GM12878 (cell line): ENCODE data around the gene MUC12. TPM values are rescaled to one million over a fixed set of nuclear protein-coding genes. Genes with fewer than 3 reads are reported as not detected.

ENCODE experiments used
- ATAC-seq: fragments of 200-7000 bp; cut with Tn5 transposase; 3 replicates; pipeline ENCODE4 v1.9.1; 2020; ENCODE audit warnings: mild to moderate bottlenecking, moderate library complexity
- BruUV-seq: library from RNA; stranded (reverse); fragments of 400-500 nt; replicated peaks from 2 replicates; lab custom pipeline; 2021; lab: Mats Ljungman, UMichigan
- CTCF ChIA-PET: fragments of 300-600 bp; sonication (Branson Sonifier 250); formaldehyde crosslinking; extraction: SDS; loops from one replicate; lab custom pipeline; 2021; ENCODE audit warnings: inconsistent platforms; lab: Yijun Ruan, JAX
- POLR2A ChIA-PET: fragments of 350-600 bp; formaldehyde crosslinking; extraction: SDS; loops from one replicate; lab custom pipeline; 2021; ENCODE audit warnings: inconsistent platforms; lab: Charles Lee
- RAD21 ChIA-PET: fragments of 300-600 bp; sonication (Branson Sonifier 250); formaldehyde crosslinking; loops from one replicate; lab custom pipeline; 2023; ENCODE audit warnings: antibody characterized with exemption; ENCODE audit not compliant: unreplicated experiment; lab: Charles Lee
- SMC1A ChIA-PET: fragments of 300-600 bp; sonication (Branson Sonifier 250); formaldehyde crosslinking; loops from one replicate; lab custom pipeline; 2023; ENCODE audit not compliant: unreplicated experiment, uncharacterized antibody; lab: Charles Lee
- DNase-seq: peaks from one replicate; pipeline ENCODE4 v3.0.0-alpha.2; 2011; ENCODE audit warnings: low read depth, low spot score
- FAIRE-seq: peaks from 3 replicates; lab custom pipeline; 2011; peaks lifted over from hg19 to GRCh38; lab: Jason Lieb, UNC
- H2AFZ ChIP-seq: 2 replicates; pipeline ENCODE4 v1.6.0; 2011; ENCODE audit warnings: low read depth, low read length, control low read depth; ENCODE audit not compliant: control insufficient read depth
- H3K27ac ChIP-seq: 2 replicates; pipeline ENCODE4 v1.5.1; 2011; ENCODE audit warnings: control low read depth; ENCODE audit not compliant: control insufficient read depth, insufficient read depth
- H3K27me3 ChIP-seq, 2 experiments: replicated peaks in 1 of 2; 2 replicates each; pipeline versions ENCODE4 v1.6.0 to v1.6.1; 2011; ENCODE audit warnings: low read length in 1 of 2; ENCODE audit not compliant: control insufficient read depth in 2 of 2, insufficient read depth in 2 of 2
- H3K36me3 ChIP-seq, 2 experiments: 2 replicates each; pipeline ENCODE4 v1.5.1; 2011; ENCODE audit warnings: low read length in 1 of 2; ENCODE audit not compliant: control insufficient read depth in 2 of 2, insufficient read depth in 2 of 2
- H3K4me1 ChIP-seq: 2 replicates; pipeline ENCODE4 v1.6.1; 2011; ENCODE audit warnings: mild to moderate bottlenecking, low read length, moderate library complexity, mixed read lengths; ENCODE audit not compliant: control insufficient read depth, insufficient read depth
- H3K4me2 ChIP-seq: 2 replicates; pipeline ENCODE4 v1.6.0; 2011; ENCODE audit warnings: control low read depth; ENCODE audit not compliant: control insufficient read depth, insufficient read depth
- H3K4me3 ChIP-seq: fragments of 200-600 bp; sonication (generic); 2 replicates; pipeline ENCODE4 v1.5.1; 2016
- H3K79me2 ChIP-seq: 2 replicates; pipeline ENCODE4 v1.6.0; 2011; ENCODE audit warnings: low read length; ENCODE audit not compliant: control insufficient read depth, insufficient read depth
- H3K9ac ChIP-seq: 2 replicates; pipeline ENCODE4 v1.8.0; 2011; ENCODE audit warnings: low read length, control low read depth, mixed read lengths; ENCODE audit not compliant: control insufficient read depth, insufficient read depth
- H3K9me3 ChIP-seq: replicated peaks from 3 replicates; pipeline ENCODE4 v1.5.1; 2011; ENCODE audit warnings: mild to moderate bottlenecking, low read length; ENCODE audit not compliant: control insufficient read depth, insufficient read depth
- H4K20me1 ChIP-seq: 2 replicates; pipeline ENCODE4 v1.6.0; 2011; ENCODE audit not compliant: control insufficient read depth, insufficient read depth
- ATF7 ChIP-seq: fragments of 450-650 bp; IDR thresholded peaks from 2 replicates; pipeline ENCODE4 v1.6.1; 2016; ENCODE audit warnings: low read depth, mild to moderate bottlenecking
- CHD2 ChIP-seq: IDR thresholded peaks from 2 replicates; pipeline ENCODE4 v1.6.1; 2011; ENCODE audit warnings: low read depth, low read length, improper control_type of control experiment, borderline replicate concordance
- DPF2 ChIP-seq: fragments of 450-650 bp; IDR thresholded peaks from 2 replicates; pipeline ENCODE4 v1.6.1; 2017; ENCODE audit warnings: mild to moderate bottlenecking
- GABPA ChIP-seq: IDR thresholded peaks from 2 replicates; pipeline ENCODE4 v1.6.1; 2014; ENCODE audit warnings: antibody characterized with exemption, low read depth, mild to moderate bottlenecking, inconsistent platforms
- NBN ChIP-seq: fragments of 450-650 bp; IDR thresholded peaks from 2 replicates; pipeline ENCODE4 v1.6.1; 2016
- POU2F2 ChIP-seq: IDR thresholded peaks from 3 replicates; pipeline ENCODE4 v1.6.1; 2011; ENCODE audit warnings: low read depth, mild to moderate bottlenecking, low read length, borderline replicate concordance
- SMARCA5 ChIP-seq: fragments of 450-650 bp; IDR thresholded peaks from 2 replicates; pipeline ENCODE4 v1.6.1; 2017; ENCODE audit warnings: mild to moderate bottlenecking
- SREBF1 ChIP-seq: IDR thresholded peaks from 2 replicates; pipeline ENCODE4 v1.6.1; 2012; ENCODE audit warnings: mild to moderate bottlenecking, low read length
- STAT1 ChIP-seq: fragments of 450-650 bp; conservative IDR thresholded peaks from 2 replicates; pipeline ENCODE4 v1.6.1; 2014; ENCODE audit warnings: antibody characterized with exemption, mild to moderate bottlenecking
- ZNF384 ChIP-seq: IDR thresholded peaks from 2 replicates; pipeline ENCODE4 v1.6.1; 2012; ENCODE audit warnings: low read depth, mild to moderate bottlenecking, low read length, improper control_type of control experiment, borderline replicate concordance
- WGBS: methylation state at CpG from one replicate; pipeline ENCODE4 v1.1.6; 2016; ENCODE audit warnings: low lambda C conversion rate; ENCODE audit not compliant: insufficient replicate concordance, insufficient coverage; ENCODE audit errors: missing lambda C conversion rate; 5-methylcytosine and 5-hydroxymethylcytosine counted together
- in situ Hi-C: fragments of 300-500 bp; cut with MboI; formaldehyde crosslinking; loops from 9 replicates; pipeline ENCODE4 v1.14.3; 2018; ENCODE audit warnings: mixed read lengths
- intact Hi-C: fragments of 100-400 bp; cut with micrococcal nuclease; formaldehyde crosslinking; loops from one replicate; pipeline ENCODE4 v1.14.2; 2022; ENCODE audit not compliant: unreplicated experiment
- polyA plus RNA-seq, 11 experiments: library from polyadenylated mRNA; depleted of rRNA in 4 of 11; unstranded in 6 of 11; stranded (reverse) in 5 of 11; fragments of >200 nt; fragmentation: Nextera tagmentation in 4 of 11; fragmentation: Illumina TruSeq in 1 of 11; extraction: Ambion mirVana in 4 of 11; extraction: Trizol in 1 of 11; gene quantifications; 1 replicate in 1 of 11; 2 replicates in 10 of 11; pipeline versions ENCODE4 v1.2.1 to v1.2.3, GENCODE V29; 2011 to 2016; ENCODE audit warnings: inconsistent platforms in 2 of 11, missing spikeins in 2 of 11, low read depth in 1 of 11
- total RNA-seq, 4 experiments: library from RNA; depleted of rRNA in 3 of 4; stranded (reverse); fragments of >200 nt in 3 of 4; fragmentation: Illumina TruSeq in 1 of 4; extraction: Trizol in 1 of 4; gene quantifications; 2 replicates each; pipeline versions ENCODE4 v1.2.1 to v1.2.3, GENCODE V29; 2013 to 2021
- TF ChIP-seq, protein P1 (sequence below): IDR thresholded peaks from 2 replicates; pipeline ENCODE4 v1.6.1; 2011; ENCODE audit warnings: low read depth, low read length, improper control_type of control experiment, borderline replicate concordance
- TF ChIP-seq, protein P2 (sequence below): IDR thresholded peaks from 2 replicates; pipeline ENCODE4 v1.6.1; 2012; ENCODE audit warnings: mild to moderate bottlenecking, low read depth, low read length

The MUC12 gene
- total and polyA plus RNA-seq, 10 of the 15 experiments (the other 5 are each of a cell fraction or from before 2014, with no cell fraction given) = 1.7 to 4.5 (median 2.6) TPM

DNA sequence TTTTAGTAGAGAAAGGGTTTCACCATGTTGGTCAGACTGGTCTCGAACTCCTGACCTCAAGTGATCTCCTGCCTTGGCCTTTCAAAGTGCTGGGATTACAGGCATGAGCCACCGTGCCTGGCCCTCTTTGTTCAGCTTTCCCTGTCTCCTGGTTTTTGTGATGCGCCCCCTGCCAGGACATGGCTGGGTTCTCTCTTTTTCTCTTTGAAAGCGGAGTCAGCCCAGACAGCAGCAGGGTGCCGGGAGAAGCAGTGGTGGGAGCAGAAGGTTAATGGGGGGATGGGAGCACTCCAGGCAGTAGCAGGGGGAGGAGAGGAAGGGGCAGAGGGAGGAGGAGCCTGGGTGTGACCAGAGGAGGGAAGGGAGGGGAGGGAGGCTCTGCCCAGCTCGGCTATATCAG is 18.2 kb upstream of the MUC12 start:
- no peaks in the 10 kb centered on the region for H3K79me2 ChIP-seq
- FAIRE-seq = no peak
- DNase-seq = no peak
- in situ Hi-C loops = no loop called here
- ChIA-PET RAD21 (no interaction called here), CTCF (no interaction called here), POLR2A (no interaction called here), SMC1A (no interaction called here)
- H3K4me2 ChIP-seq = no peak overlapping the region
- intact Hi-C loops = no loop called here
- no peak overlapping the region for H3K27ac ChIP-seq
- 21% methylated on average over 6 of the region's 6 CpGs for WGBS
- BruUV-seq = no TSS peak
- TF ChIP-seq DPF2 (no peak), NBN (no peak), POU2F2 (no peak), ZNF384 (no peak), ATF7 (no peak), SREBF1 (no peak), CHD2 (no peak), SMARCA5 (no peak), STAT1 (no peak), GABPA (no peak)
- TF ChIP-seq, protein P1, sequence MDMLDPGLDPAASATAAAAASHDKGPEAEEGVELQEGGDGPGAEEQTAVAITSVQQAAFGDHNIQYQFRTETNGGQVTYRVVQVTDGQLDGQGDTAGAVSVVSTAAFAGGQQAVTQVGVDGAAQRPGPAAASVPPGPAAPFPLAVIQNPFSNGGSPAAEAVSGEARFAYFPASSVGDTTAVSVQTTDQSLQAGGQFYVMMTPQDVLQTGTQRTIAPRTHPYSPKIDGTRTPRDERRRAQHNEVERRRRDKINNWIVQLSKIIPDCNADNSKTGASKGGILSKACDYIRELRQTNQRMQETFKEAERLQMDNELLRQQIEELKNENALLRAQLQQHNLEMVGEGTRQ = no peak
- TF ChIP-seq, protein P2, sequence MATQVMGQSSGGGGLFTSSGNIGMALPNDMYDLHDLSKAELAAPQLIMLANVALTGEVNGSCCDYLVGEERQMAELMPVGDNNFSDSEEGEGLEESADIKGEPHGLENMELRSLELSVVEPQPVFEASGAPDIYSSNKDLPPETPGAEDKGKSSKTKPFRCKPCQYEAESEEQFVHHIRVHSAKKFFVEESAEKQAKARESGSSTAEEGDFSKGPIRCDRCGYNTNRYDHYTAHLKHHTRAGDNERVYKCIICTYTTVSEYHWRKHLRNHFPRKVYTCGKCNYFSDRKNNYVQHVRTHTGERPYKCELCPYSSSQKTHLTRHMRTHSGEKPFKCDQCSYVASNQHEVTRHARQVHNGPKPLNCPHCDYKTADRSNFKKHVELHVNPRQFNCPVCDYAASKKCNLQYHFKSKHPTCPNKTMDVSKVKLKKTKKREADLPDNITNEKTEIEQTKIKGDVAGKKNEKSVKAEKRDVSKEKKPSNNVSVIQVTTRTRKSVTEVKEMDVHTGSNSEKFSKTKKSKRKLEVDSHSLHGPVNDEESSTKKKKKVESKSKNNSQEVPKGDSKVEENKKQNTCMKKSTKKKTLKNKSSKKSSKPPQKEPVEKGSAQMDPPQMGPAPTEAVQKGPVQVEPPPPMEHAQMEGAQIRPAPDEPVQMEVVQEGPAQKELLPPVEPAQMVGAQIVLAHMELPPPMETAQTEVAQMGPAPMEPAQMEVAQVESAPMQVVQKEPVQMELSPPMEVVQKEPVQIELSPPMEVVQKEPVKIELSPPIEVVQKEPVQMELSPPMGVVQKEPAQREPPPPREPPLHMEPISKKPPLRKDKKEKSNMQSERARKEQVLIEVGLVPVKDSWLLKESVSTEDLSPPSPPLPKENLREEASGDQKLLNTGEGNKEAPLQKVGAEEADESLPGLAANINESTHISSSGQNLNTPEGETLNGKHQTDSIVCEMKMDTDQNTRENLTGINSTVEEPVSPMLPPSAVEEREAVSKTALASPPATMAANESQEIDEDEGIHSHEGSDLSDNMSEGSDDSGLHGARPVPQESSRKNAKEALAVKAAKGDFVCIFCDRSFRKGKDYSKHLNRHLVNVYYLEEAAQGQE = no peak
- H3K27me3 ChIP-seq = peaks cover 1 to 2% of the 10 kb centered on the region in 2 experiments; a peak in 2 of 4 replicates
- H2AFZ ChIP-seq = no peak overlapping the region
- H4K20me1 ChIP-seq = no peaks in the 10 kb centered on the region
- no peak for ATAC-seq
- no peaks in the 10 kb centered on the region for H3K9me3 ChIP-seq
- H3K4me3 ChIP-seq = no peak overlapping the region
- 0 out of 2 replicates have a peak, but pooled peaks cover 2% of the 10 kb centered on the region for H3K4me1 ChIP-seq
- H3K36me3 ChIP-seq = no peaks in the 10 kb centered on the region
- no peak overlapping the region for H3K9ac ChIP-seq
